Type B pancreatic cell (in vitro differentiated cells): ENCODE data around the gene NRDC. TPM values are rescaled to one million over a fixed set of nuclear protein-coding genes. Genes with fewer than 3 reads are reported as not detected.

ENCODE experiments used
- DNase-seq: peaks from one replicate; pipeline ENCODE4 v3.0.0; 2021; ENCODE audit warnings: mixed read lengths; ENCODE audit not compliant: unreplicated experiment; ENCODE audit errors: extremely low spot score
- H3K27ac Mint-ChIP-seq: 2 replicates; pipeline ENCODE4 v1.8.0; 2021; ENCODE audit warnings: mild to moderate bottlenecking, mixed read lengths
- H3K27me3 Mint-ChIP-seq: 2 replicates; pipeline ENCODE4 v1.8.0; 2021; ENCODE audit warnings: mixed read lengths
- H3K36me3 Mint-ChIP-seq: 2 replicates; pipeline ENCODE4 v1.8.0; 2021; ENCODE audit warnings: mixed read lengths
- H3K4me1 Mint-ChIP-seq: one replicate; pipeline ENCODE4 v1.8.0; 2021; ENCODE audit warnings: mixed read lengths; ENCODE audit not compliant: unreplicated experiment
- H3K4me3 Mint-ChIP-seq: 2 replicates; pipeline ENCODE4 v1.8.0; 2021; ENCODE audit warnings: mild to moderate bottlenecking, mixed read lengths
- H3K9me3 Mint-ChIP-seq: 2 replicates; pipeline ENCODE4 v1.8.0; 2021; ENCODE audit warnings: mixed read lengths
- CTCF ChIP-seq: fragments of 200-600 bp; sonication (generic); conservative IDR thresholded peaks from 2 replicates; pipeline ENCODE4 v1.5.0; 2021; ENCODE audit warnings: antibody characterized with exemption, mild to moderate bottlenecking
- total RNA-seq: library from RNA; stranded (reverse); gene quantifications from 2 replicates; pipeline ENCODE4 v1.2.1, GENCODE V29; 2021; ENCODE audit warnings: low replicate concordance

Gene NRDC
- total RNA-seq, 1 donor from 2014 or later = 134 TPM

DNA sequence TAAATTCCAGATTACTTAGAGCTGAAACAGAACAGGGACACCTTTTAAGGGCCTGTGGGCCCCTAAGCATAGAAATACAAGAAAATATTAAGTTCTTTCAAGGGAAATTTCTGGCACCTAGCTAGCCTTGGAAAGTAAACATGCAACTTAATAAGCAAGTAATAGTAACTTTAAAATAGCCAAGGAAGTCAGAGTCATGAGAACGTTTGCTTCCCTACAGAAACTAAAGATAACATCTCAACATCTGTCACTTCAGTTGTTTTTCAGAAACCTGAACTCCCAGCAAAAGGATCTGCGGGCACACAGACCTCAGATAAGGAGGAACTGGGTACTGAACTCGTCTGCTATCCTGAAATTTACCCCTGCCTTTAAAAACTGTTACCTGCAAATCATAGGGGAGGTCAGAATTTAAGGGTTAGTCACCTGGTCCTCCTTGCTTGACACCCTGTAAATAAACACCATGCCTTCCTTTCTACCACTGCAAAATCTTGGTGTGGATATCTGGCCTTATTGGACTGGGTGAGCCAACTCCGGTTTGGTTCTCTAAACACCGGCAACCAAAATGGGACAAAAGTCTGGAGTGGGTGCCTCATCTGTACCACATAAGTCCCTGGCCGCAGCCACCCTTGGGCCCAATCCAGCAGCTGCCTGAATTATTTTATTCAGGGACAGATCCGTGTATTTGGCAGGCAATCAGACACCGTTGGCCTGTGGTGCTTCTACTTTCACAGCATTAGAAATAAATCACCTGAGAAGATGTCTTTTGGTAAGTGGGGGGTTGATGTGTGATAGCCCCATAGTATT, 27.9 kb downstream of the NRDC start:
- H3K27me3 Mint-ChIP-seq = no peaks in the 10 kb centered on the region
- H3K9me3 Mint-ChIP-seq = no peaks in the 10 kb centered on the region
- no peak for DNase-seq
- H3K36me3 Mint-ChIP-seq = peaks cover 13% of the 10 kb centered on the region
- peaks cover 4% of the 10 kb centered on the region for H3K4me1 Mint-ChIP-seq
- no peak for TF ChIP-seq CTCF
- H3K27ac Mint-ChIP-seq = no peak overlapping the region
- H3K4me3 Mint-ChIP-seq = no peak overlapping the region

DNA sequence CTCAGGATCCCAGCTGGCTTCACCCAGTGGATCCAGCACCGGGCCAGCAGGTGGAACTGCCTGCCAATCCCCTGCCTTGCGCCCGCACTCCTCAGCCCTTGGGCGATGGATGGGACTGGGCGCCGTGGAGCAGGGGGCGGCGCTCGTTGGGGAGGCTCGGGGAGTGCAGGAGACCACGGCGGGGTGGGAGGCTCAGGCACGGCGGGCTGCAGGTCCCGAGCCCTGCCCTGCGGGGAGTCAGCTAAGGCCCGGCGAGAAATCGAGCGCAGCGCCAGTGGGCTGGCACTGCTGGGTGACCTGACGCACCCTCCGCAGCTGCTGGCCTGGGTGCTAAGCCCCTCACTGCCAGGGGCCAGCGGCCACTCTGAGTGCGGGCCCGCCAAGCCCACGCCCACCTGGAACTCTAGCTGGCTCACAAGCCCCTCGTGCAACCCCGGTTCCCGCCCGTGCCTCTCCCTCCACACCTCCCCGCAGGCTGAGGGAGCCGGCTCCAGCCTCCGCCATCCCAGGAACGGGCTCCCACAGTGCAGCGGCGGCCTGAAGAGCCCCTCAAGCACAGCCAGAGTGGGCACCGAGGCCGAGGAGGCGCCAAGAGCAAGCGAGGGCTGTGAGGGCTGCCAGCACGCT, 31.1 kb downstream of the NRDC start:
- Mint-ChIP-seq H3K27me3 (no peaks in the 10 kb centered on the region), H3K36me3 (peaks cover 11% of the 10 kb centered on the region), H3K4me1 (peaks cover 15% of the 10 kb centered on the region), H3K27ac (no peak overlapping the region), H3K4me3 (no peak overlapping the region), H3K9me3 (no peaks in the 10 kb centered on the region)
- no peak for DNase-seq
- no peak for TF ChIP-seq CTCF

DNA sequence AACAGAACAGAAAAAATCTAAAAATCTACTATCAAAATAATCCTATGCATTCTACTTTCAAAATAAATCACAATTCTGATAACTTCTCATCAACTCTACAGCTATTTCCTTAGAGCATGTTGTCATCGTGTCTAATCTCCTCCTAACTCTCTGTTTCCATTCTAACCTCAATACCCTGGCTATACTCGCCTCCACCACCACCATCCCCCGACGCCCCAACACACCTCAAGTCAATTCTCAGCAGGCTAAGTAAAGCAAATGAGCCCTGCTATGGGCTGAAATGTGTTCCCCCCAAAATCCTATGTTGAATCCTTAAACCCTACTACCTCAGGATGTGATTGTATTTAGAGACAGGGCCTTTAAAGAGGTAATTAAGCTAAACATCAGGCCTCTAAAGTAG, 34.6 kb downstream of the NRDC start:
- no peaks in the 10 kb centered on the region for H3K9me3 Mint-ChIP-seq
- DNase-seq = no peak
- no peak overlapping the region for H3K27ac Mint-ChIP-seq
- no peaks in the 10 kb centered on the region for H3K27me3 Mint-ChIP-seq
- no peak overlapping the region for H3K4me3 Mint-ChIP-seq
- TF ChIP-seq CTCF = no peak
- peaks cover 10% of the 10 kb centered on the region for H3K4me1 Mint-ChIP-seq
- H3K36me3 Mint-ChIP-seq = peaks cover 19% of the 10 kb centered on the region

DNA sequence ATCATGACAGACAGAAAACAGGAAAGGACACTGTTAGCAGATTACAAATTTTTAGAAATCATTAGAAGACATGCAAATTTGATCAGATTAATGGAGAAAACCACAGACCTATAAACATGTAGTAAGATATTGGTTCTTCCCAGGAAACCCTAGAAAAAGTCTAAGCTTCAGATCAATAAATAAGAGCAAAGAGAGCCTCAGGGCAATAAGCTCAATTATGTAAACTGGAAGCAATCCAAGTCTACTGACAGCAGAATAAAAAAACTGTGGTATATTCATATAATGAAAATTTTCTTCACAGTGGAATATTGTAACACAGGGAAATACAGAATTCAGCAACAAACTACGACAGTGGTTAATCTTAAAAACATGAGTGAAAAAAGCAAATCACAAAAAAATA, 36.3 kb downstream of the NRDC start:
- H3K27ac Mint-ChIP-seq = no peak overlapping the region
- peaks cover 10% of the 10 kb centered on the region for H3K4me1 Mint-ChIP-seq
- no peak overlapping the region for H3K4me3 Mint-ChIP-seq
- no peak for DNase-seq
- no peak for TF ChIP-seq CTCF
- H3K27me3 Mint-ChIP-seq = no peaks in the 10 kb centered on the region
- H3K36me3 Mint-ChIP-seq = peaks cover 22% of the 10 kb centered on the region
- no peaks in the 10 kb centered on the region for H3K9me3 Mint-ChIP-seq

DNA sequence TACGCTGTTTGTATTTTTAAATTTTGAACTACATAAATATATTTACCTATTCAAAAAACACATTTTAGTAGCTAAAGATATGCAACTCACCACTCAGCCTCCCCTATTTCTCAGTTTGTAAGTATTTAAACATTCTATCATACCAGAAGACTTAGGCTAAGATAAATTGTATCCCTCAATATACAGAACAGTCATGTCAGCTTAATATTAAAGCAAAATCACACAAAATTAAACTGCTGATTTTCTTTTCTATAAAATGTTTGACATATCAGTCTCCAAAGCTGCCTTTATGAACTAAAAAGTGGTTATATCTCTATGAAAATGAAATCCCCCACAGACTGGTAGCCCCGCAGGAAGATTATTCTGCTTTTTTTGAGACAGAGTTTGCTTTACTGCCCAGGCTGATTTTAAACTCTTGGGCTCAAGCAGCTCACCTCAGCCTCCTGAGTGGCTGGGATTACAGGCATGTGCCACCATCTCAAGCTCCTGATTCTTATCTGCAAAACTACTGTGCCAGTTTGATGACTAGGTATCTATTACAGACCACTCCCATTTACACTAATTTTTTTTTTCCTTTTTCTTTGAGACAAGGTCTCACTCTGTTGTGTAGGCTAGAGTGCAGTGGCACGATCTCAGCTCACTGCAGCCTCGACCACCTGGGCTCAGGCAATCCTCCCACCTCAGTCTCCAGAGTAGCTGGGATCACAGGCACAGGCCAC, 37.6 kb downstream of the NRDC start:
- no peak for DNase-seq
- Mint-ChIP-seq H3K27me3 (no peaks in the 10 kb centered on the region), H3K4me3 (no peak overlapping the region), H3K36me3 (peaks cover 17% of the 10 kb centered on the region), H3K27ac (no peak overlapping the region), H3K4me1 (peaks cover 10% of the 10 kb centered on the region), H3K9me3 (no peaks in the 10 kb centered on the region)
- TF ChIP-seq CTCF = no peak
